ENCODE data around the gene PIWIL4.

The PIWIL4 gene

GRCh38 chr11:94583213-94583865, 16.2 kb downstream of the PIWIL4 start:
- no peak overlapping the region for H3K4me3 ChIP-seq (ENCODE audit: low read depth, low read length)
- no peak for DNase-seq (ENCODE audit: low read depth, low spot score)
- TF ChIP-seq CTCF (IDR thresholded peaks at IDR 0.05; ENCODE audit: low read depth, low read length), result no peak
- in situ Hi-C loops (cut with HindIII; ENCODE audit: low sequenced_read_pairs), result no loop called here

GRCh38 chr11:94583866-94584500, 16.8 kb downstream of the PIWIL4 start:
- TF ChIP-seq CTCF (IDR thresholded peaks at IDR 0.05; ENCODE audit: low read depth, low read length), result no peak
- no peak for DNase-seq (ENCODE audit: low read depth, low spot score)
- in situ Hi-C loops (cut with HindIII; ENCODE audit: low sequenced_read_pairs), result no loop called here
- H3K4me3 ChIP-seq (ENCODE audit: low read depth, low read length), result no peak overlapping the region

GRCh38 chr11:94584978-94585377, 17.8 kb downstream of the PIWIL4 start:
- in situ Hi-C loops (cut with HindIII; ENCODE audit: low sequenced_read_pairs), result no loop called here
- H3K4me3 ChIP-seq (ENCODE audit: low read depth, low read length), result no peak overlapping the region
- TF ChIP-seq CTCF (IDR thresholded peaks at IDR 0.05; ENCODE audit: low read depth, low read length), result no peak
- no peak for DNase-seq (ENCODE audit: low read depth, low spot score)

GRCh38 chr11:94585399-94585798, 18.2 kb downstream of the PIWIL4 start:
- TF ChIP-seq CTCF (IDR thresholded peaks at IDR 0.05; ENCODE audit: low read depth, low read length), result no peak
- in situ Hi-C loops (cut with HindIII; ENCODE audit: low sequenced_read_pairs), result no loop called here
- no peak overlapping the region for H3K4me3 ChIP-seq (ENCODE audit: low read depth, low read length)
- no peak for DNase-seq (ENCODE audit: low read depth, low spot score)

- TF ChIP-seq CTCF (IDR thresholded peaks at IDR 0.05; ENCODE audit: low read depth, low read length), result no peak
- DNase-seq (ENCODE audit: low read depth, low spot score), result no peak
- H3K4me3 ChIP-seq (ENCODE audit: low read depth, low read length), result no peak overlapping the region
- in situ Hi-C loops (cut with HindIII; ENCODE audit: low sequenced_read_pairs), result no loop called here
These were observed 19.4 kb downstream of the PIWIL4 start for GRCh38 chr11:94586546-94586945.

- H3K4me3 ChIP-seq (ENCODE audit: low read depth, low read length), result no peak overlapping the region
- in situ Hi-C loops (cut with HindIII; ENCODE audit: low sequenced_read_pairs), result no loop called here
- DNase-seq (ENCODE audit: low read depth, low spot score), result no peak
- TF ChIP-seq CTCF (IDR thresholded peaks at IDR 0.05; ENCODE audit: low read depth, low read length), result no peak
These were observed 19.8 kb downstream of the PIWIL4 start for GRCh38 chr11:94586978-94587377.
